ENCODE results near the gene KHDC4. TPM values are rescaled to one million over a fixed set of nuclear protein-coding genes. Genes with fewer than 3 reads are reported as not detected.

KHDC4 gene
- total and polyA plus RNA-seq, 2 experiments from 2014 or later: 47.1 to 57.7 TPM

GRCh38 chr1:155893389-155894142 lies 40.6 kb downstream of the KHDC4 start (continued):
- TF ChIP-seq REST (IDR thresholded peaks at IDR 0.05; ENCODE audit: unreplicated experiment): no peak
- TF ChIP-seq CREB1 (CRISPR knock-in tag; IDR thresholded peaks at IDR 0.05; ENCODE audit: low read depth): no peak

- DNase-seq (ENCODE audit: low spot score) (no peak), ATAC-seq (no peak)
- H3K27me3 Mint-ChIP-seq (ENCODE audit: insufficient read depth, low read depth, poor library complexity): no peaks in the 10 kb centered on the region
- no peaks in the 10 kb centered on the region; the same call in 1 of the 2 replicates for H3F3A ChIP-seq (replicated peaks; ENCODE audit: low read depth)
- no peak overlapping the region for H3K4me3 Mint-ChIP-seq
- H3K4me3 ChIP-seq: no peak overlapping the region
- no peak overlapping the region for H2AFZ ChIP-seq
- H3K27me3 ChIP-seq (ENCODE audit: insufficient read depth): no peaks in the 10 kb centered on the region
- no peaks in the 10 kb centered on the region for H3K4me1 ChIP-seq (ENCODE audit: insufficient read depth)
- H3K9me3 Mint-ChIP-seq: no peaks in the 10 kb centered on the region
- H4K20me1 ChIP-seq (replicated peaks; ENCODE audit: insufficient read depth): no peaks in the 10 kb centered on the region; the same call in 1 of the 2 replicates
- H3K4me1 Mint-ChIP-seq: no peaks in the 10 kb centered on the region
- H3K27ac ChIP-seq (ENCODE audit: low read depth): no peak overlapping the region
- no peaks in the 10 kb centered on the region for H3K9me2 ChIP-seq (ENCODE audit: insufficient read depth)
- H3K27ac Mint-ChIP-seq: no peak overlapping the region
- H3K79me2 ChIP-seq (replicated peaks; ENCODE audit: insufficient read depth): no peaks in the 10 kb centered on the region
- peaks cover 17% of the 10 kb centered on the region; the same call in 2 of the 3 replicates for H3K36me3 Mint-ChIP-seq (ENCODE audit: low read depth)
- H3K36me3 ChIP-seq (ENCODE audit: insufficient read depth): no peaks in the 10 kb centered on the region
- no peak overlapping the region for H3K4me2 ChIP-seq
- TF ChIP-seq POLR2AphosphoS5 (IDR thresholded peaks at IDR 0.05; ENCODE audit: low read depth): no peak
- TF ChIP-seq STAT1 (IDR thresholded peaks at IDR 0.05; ENCODE audit: unreplicated experiment): no peak
- TF ChIP-seq EZH2 (IDR thresholded peaks at IDR 0.05; ENCODE audit: low read depth, unreplicated experiment): no peak
- no peak for TF ChIP-seq JUNB (IDR thresholded peaks at IDR 0.05; ENCODE audit: unreplicated experiment)
- TF ChIP-seq ZNF462 (CRISPR knock-in tag; IDR thresholded peaks at IDR 0.05): no peak
- no peak for TF ChIP-seq ZNF331 (CRISPR knock-in tag; IDR thresholded peaks at IDR 0.05; ENCODE audit: low read depth)
- no peak for TF ChIP-seq EZH2phosphoT487 (IDR thresholded peaks at IDR 0.05; ENCODE audit: unreplicated experiment)
- TF ChIP-seq NANOG (IDR thresholded peaks at IDR 0.05; ENCODE audit: borderline replicate concordance): no peak
- TF ChIP-seq CREB1 (CRISPR knock-in tag; IDR thresholded peaks at IDR 0.05; ENCODE audit: low read depth): no peak
- TF ChIP-seq ETS1 (IDR thresholded peaks at IDR 0.05): no peak
- no peak for TF ChIP-seq ZNF114 (CRISPR knock-in tag; IDR thresholded peaks at IDR 0.05)
Measured at GRCh38 chr1:155892796-155893195, 41.4 kb downstream of the KHDC4 start.

Measured in GM23338 (cell line).